HCT116 (cell line): ENCODE data around the gene PIGBOS1.

Experiments used
- CBX3 ChIP-seq: IDR thresholded peaks from 2 replicates; pipeline ENCODE4 v1.6.1; 2012; ENCODE audit warnings: low read depth
- CEBPB ChIP-seq: IDR thresholded peaks from 2 replicates; pipeline ENCODE4 v1.6.1; 2012; ENCODE audit warnings: low read depth
- EZH2 ChIP-seq: fragments of 200-600 bp; sonication (generic); IDR thresholded peaks from 2 replicates; pipeline ENCODE4 v1.6.1; 2017; ENCODE audit warnings: antibody characterized with exemption, mixed run types
- EZH2phosphoT487 ChIP-seq: fragments of 200-600 bp; IDR thresholded peaks from 2 replicates; pipeline ENCODE4 v1.6.1; 2018; ENCODE audit warnings: antibody characterized with exemption, borderline replicate concordance
- MAX ChIP-seq: IDR thresholded peaks from 2 replicates; pipeline ENCODE4 v1.6.1; 2012
- POLR2A ChIP-seq: IDR thresholded peaks from 2 replicates; pipeline ENCODE4 v1.7.0; 2011; ENCODE audit warnings: borderline replicate concordance; ENCODE audit not compliant: insufficient read depth, insufficient read length; ENCODE audit errors: extremely low read depth
- POLR2AphosphoS5 ChIP-seq: IDR thresholded peaks from 2 replicates; pipeline ENCODE4 v1.6.1; 2011; ENCODE audit warnings: mild to moderate bottlenecking, low read depth, low read length, moderate library complexity
- REST ChIP-seq: IDR thresholded peaks from 2 replicates; pipeline ENCODE4 v1.6.1; 2012; ENCODE audit warnings: low read depth
- SIN3A ChIP-seq: IDR thresholded peaks from 2 replicates; pipeline ENCODE4 v1.6.1; 2012; ENCODE audit warnings: low read depth
- ZFX ChIP-seq: fragments of 450-650 bp; IDR thresholded peaks from 2 replicates; pipeline ENCODE4 v1.6.1; 2017
- ZNF274 ChIP-seq: fragments of 200-500 bp; sonication (Bioruptor generic); IDR thresholded peaks from 2 replicates; pipeline ENCODE4 v1.6.1; 2014; ENCODE audit warnings: mild to moderate bottlenecking, low read depth, low read length, inconsistent platforms
- TF ChIP-seq, protein P1 (sequence below), 3 experiments: fragments of 200-600 bp in 1 of 3; sonication (generic) in 1 of 3; IDR thresholded peaks in 2 of 3; conservative IDR thresholded peaks in 1 of 3; 2 replicates each; pipeline ENCODE4 v1.5.1; 2012 to 2017; ENCODE audit warnings: low read depth in 2 of 3, low read length in 2 of 3, antibody characterized with exemption in 1 of 3, borderline replicate concordance in 1 of 3, control low read depth in 1 of 3, mild to moderate bottlenecking in 1 of 3, mixed read lengths in 1 of 3, mixed run types in 1 of 3, moderate library complexity in 1 of 3; ENCODE audit not compliant: insufficient read depth in 1 of 3
- TF ChIP-seq, protein P2 (sequence below): IDR thresholded peaks from 2 replicates; pipeline ENCODE4 v1.6.1; 2011; ENCODE audit warnings: mild to moderate bottlenecking, low read length, moderate library complexity; ENCODE audit not compliant: insufficient replicate concordance; ENCODE audit errors: extremely low read depth
- TF ChIP-seq, protein P3 (sequence below): IDR thresholded peaks from 2 replicates; pipeline ENCODE4 v1.6.1; 2012

GRCh38 chr15:55282284-55282833, 36.6 kb downstream of the PIGBOS1 start:
- TF ChIP-seq POLR2A, result no peak
- TF ChIP-seq ZFX, result no peak
- TF ChIP-seq, protein P1, sequence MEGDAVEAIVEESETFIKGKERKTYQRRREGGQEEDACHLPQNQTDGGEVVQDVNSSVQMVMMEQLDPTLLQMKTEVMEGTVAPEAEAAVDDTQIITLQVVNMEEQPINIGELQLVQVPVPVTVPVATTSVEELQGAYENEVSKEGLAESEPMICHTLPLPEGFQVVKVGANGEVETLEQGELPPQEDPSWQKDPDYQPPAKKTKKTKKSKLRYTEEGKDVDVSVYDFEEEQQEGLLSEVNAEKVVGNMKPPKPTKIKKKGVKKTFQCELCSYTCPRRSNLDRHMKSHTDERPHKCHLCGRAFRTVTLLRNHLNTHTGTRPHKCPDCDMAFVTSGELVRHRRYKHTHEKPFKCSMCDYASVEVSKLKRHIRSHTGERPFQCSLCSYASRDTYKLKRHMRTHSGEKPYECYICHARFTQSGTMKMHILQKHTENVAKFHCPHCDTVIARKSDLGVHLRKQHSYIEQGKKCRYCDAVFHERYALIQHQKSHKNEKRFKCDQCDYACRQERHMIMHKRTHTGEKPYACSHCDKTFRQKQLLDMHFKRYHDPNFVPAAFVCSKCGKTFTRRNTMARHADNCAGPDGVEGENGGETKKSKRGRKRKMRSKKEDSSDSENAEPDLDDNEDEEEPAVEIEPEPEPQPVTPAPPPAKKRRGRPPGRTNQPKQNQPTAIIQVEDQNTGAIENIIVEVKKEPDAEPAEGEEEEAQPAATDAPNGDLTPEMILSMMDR (IDR thresholded peaks at IDR 0.05 in 2 of 3, conservative IDR thresholded peaks at IDR 0.05 in 1 of 3; ENCODE audit: borderline replicate concordance in 1 of 3, insufficient read depth in 1 of 3, low read depth in 2 of 3, low read length in 2 of 3), result no peak
- TF ChIP-seq EZH2phosphoT487, result no peak
- no peak for TF ChIP-seq POLR2AphosphoS5
- TF ChIP-seq EZH2, result no peak
- TF ChIP-seq, protein P2, sequence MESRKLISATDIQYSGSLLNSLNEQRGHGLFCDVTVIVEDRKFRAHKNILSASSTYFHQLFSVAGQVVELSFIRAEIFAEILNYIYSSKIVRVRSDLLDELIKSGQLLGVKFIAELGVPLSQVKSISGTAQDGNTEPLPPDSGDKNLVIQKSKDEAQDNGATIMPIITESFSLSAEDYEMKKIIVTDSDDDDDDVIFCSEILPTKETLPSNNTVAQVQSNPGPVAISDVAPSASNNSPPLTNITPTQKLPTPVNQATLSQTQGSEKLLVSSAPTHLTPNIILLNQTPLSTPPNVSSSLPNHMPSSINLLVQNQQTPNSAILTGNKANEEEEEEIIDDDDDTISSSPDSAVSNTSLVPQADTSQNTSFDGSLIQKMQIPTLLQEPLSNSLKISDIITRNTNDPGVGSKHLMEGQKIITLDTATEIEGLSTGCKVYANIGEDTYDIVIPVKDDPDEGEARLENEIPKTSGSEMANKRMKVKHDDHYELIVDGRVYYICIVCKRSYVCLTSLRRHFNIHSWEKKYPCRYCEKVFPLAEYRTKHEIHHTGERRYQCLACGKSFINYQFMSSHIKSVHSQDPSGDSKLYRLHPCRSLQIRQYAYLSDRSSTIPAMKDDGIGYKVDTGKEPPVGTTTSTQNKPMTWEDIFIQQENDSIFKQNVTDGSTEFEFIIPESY, result no peak
- TF ChIP-seq REST, result no peak
- 0 out of 2 replicates have a peak, but pooled peaks have one; percentile 16 for TF ChIP-seq CEBPB
- TF ChIP-seq ZNF274, result no peak
- TF ChIP-seq SIN3A, result no peak
- no peak for TF ChIP-seq MAX
- TF ChIP-seq CBX3, result no peak
- TF ChIP-seq, protein P3, sequence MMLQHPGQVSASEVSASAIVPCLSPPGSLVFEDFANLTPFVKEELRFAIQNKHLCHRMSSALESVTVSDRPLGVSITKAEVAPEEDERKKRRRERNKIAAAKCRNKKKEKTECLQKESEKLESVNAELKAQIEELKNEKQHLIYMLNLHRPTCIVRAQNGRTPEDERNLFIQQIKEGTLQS, result no peak
